Skeletal muscle tissue (tissue), 4 donors: ENCODE results near the gene FSTL4. TPM values are rescaled to one million over a fixed set of nuclear protein-coding genes. Genes with fewer than 3 reads are reported as not detected.
A peak's percentile ranks its signal among the peaks of the same experiment; 100 is the strongest.
"Not testable (repeated sequence)": the region's sequence is repeated elsewhere in the genome, so short reads cannot be mapped to it uniquely, and the experiment has no call there.

Source experiments
- H3K27ac ChIP-seq: one replicate; pipeline ENCODE4 v1.7.0; 2013; ENCODE audit warnings: mild to moderate bottlenecking, low read depth, low read length, inconsistent platforms
- H3K27me3 ChIP-seq, 3 donors: one replicate each; pipeline ENCODE4 v1.7.0; 2013; ENCODE audit warnings: low read length in 3 of 3; ENCODE audit not compliant: control insufficient read depth in 3 of 3, insufficient read depth in 3 of 3
- H3K36me3 ChIP-seq, 3 donors: one replicate each; pipeline ENCODE4 v1.7.0; 2013; ENCODE audit warnings: low read length in 3 of 3; ENCODE audit not compliant: control insufficient read depth in 3 of 3, insufficient read depth in 3 of 3
- H3K4me1 ChIP-seq, 3 donors: one replicate each; pipeline ENCODE4 v1.7.0; 2013; ENCODE audit warnings: low read length in 3 of 3, mild to moderate bottlenecking in 3 of 3; ENCODE audit not compliant: control insufficient read depth in 3 of 3, insufficient read depth in 3 of 3
- H3K4me3 ChIP-seq, 3 donors: one replicate each; pipeline ENCODE4 v1.7.0; 2013; ENCODE audit warnings: low read length in 3 of 3
- H3K9ac ChIP-seq, 3 donors: one replicate each; pipeline ENCODE4 v1.7.0; 2013; ENCODE audit warnings: low read length in 3 of 3, mild to moderate bottlenecking in 3 of 3, moderate library complexity in 2 of 3, low read depth in 1 of 3
- H3K9me3 ChIP-seq, 3 donors: one replicate each; pipeline ENCODE4 v1.7.0; 2013; ENCODE audit warnings: low read length in 3 of 3; ENCODE audit not compliant: control insufficient read depth in 3 of 3
- total RNA-seq: library from RNA; depleted of rRNA; stranded (reverse); fragments of >200 nt; gene quantifications from one replicate; pipeline ENCODE4 v1.2.3, GENCODE V29; 2014
- donor health status: Osteomylitis.

FSTL4 gene
- total RNA-seq, 1 donor from 2014 or later = 1.0 TPM

DNA sequence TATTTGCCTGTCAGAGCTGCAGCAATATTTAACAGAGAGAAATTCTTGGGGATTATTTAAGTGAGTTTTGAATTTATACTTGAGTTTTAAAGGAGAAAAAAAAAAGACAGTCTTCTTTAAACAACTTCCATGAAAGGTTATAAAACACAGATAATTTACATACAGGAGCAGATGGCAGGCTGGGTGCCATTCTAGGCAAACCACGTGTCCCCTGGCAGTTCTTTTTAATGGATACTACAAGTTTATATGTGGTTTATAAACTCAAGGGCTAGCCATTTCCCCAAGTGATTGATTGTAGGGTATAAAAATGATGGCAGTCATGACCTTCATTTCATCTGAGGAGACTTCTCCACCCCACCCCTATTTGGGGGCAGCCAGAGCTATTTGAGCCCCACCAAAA lies 166.6 kb downstream of the FSTL4 start:
- no peaks in the 10 kb centered on the region for H3K9me3 ChIP-seq
- no peaks in the 10 kb centered on the region for H3K36me3 ChIP-seq
- no peak overlapping the region for H3K27ac ChIP-seq
- peaks cover 0 to 5% (median 3%) of the 10 kb centered on the region in 3 donors for H3K27me3 ChIP-seq
- no peak overlapping the region for H3K4me3 ChIP-seq
- peaks cover 0 to 4% (median 3%) of the 10 kb centered on the region in 3 donors for H3K4me1 ChIP-seq
- no peak overlapping the region for H3K9ac ChIP-seq

DNA sequence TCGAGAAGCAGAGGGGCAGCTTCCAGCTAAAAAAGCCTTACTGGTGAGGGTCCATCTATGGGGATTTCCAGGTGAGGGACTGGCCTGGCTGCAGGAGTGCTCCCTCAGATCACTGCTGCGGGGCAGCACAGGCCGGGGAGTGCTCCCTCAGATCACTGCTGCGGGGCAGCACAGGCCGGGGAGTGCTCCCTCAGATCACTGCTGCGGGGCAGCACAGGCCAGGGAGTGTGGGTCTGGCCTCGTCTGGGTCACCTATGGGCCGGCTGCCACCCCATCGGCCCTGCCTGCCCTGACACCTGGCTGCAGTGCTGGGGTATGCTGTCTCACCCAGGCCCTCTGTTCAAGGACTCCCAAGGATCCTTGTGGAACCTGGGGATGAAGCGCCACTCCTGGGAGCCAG lies 167.1 kb downstream of the FSTL4 start:
- H3K36me3 ChIP-seq, H3K4me1 ChIP-seq, H3K27ac ChIP-seq, H3K4me3 ChIP-seq, H3K9me3 ChIP-seq, H3K9ac ChIP-seq, H3K27me3 ChIP-seq: not testable (repeated sequence)

DNA sequence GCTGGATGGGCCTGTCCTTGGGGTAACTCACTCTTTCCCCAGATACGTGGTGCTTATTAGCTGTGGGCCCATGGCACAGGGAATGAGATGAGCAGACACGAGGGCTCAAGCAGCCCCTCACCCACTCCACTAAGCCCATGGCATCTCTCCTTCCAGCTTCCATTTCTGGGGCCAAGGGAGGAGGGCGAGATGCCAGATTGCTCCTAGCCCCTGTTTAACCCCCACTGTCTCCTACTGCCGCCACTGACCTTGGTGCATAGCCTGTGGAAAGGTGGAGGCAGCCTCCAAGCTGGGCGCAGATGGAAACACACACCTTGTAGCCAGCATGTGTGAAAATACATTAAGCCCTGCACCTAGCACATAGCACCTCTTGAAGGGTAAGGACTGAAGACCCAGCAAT lies 167.6 kb downstream of the FSTL4 start:
- Histone ChIP-seq H3K9me3 (no peaks in the 10 kb centered on the region), H3K4me1 (peaks cover 3 to 13% (median 7%) of the 10 kb centered on the region in 3 donors), H3K36me3 (no peaks in the 10 kb centered on the region), H3K9ac (no peak overlapping the region), H3K27ac (no peak overlapping the region), H3K27me3 (peaks cover 0 to 3% (median 3%) of the 10 kb centered on the region in 3 donors), H3K4me3 (no peak overlapping the region)

DNA sequence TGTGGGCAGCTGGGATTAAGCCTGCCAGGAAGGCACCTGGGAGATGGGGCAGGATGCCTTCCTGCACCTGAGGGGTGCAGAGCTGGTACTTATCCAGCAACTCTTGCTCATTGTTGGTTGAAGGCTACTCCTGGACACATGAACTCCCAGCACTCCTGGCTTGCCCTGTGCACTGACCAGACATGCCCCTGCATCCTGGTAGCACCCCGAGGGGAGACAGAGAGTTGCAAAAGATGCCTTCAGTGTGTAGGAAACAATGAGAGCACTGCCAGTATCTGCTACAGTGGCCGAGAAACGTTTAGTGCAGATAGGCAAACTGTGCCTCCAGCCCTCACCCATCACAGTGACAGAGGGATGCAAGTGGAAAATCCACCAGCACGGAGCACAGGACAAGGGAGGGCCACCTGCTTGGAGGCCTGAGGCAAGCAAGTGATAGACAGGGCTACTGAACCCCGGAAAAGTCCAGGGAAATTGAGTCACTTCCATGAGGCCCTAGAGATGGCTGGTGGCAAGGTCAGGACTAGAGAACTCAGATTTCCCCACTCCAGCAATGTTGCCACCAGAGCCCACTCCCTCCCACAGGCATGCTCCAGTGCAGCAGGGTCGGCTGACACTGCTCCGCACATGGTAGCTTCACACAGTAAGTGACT lies 171.1 kb downstream of the FSTL4 start:
- Histone ChIP-seq H3K9ac (no peak overlapping the region), H3K27ac (no peak overlapping the region), H3K9me3 (no peaks in the 10 kb centered on the region), H3K4me1 (peaks cover 3 to 13% (median 7%) of the 10 kb centered on the region in 3 donors), H3K27me3 (peaks cover 0 to 3% (median 0%) of the 10 kb centered on the region in 3 donors), H3K36me3 (no peaks in the 10 kb centered on the region), H3K4me3 (no peak overlapping the region)

DNA sequence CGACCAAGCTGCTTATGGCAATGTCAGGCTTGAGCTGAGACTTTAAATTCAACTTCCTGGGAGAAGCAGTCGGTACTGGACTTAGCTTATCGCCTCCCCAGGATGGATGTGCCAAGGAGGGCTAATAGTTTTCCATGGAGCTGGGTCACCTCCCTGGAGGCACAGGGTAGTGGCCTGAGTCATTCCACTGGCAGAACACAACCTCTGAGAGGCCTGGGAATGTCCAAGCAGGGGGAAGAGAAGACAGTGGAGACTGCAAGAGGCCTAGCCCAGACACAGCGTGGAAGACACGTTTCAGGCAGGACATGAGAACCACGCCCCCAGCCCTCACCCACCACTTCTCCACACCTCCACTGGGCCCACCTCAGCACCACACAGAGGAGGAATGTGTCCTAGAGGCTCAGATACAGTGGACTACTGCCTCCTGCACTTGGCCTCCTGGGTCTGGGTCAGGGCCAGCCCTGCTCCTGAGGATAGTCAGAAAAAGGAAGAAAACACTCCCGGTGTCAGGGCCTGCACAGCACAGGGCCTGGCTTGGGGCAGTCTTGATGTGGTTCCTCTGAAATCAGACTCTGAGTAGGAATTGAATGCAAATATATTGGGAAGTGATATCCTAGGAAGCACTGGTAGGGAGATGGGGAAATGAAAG lies 171.8 kb downstream of the FSTL4 start:
- H3K4me3 ChIP-seq = no peak overlapping the region
- H3K9me3 ChIP-seq = no peaks in the 10 kb centered on the region
- no peak overlapping the region for H3K9ac ChIP-seq
- peak overlapping the region; percentile 32 for H3K27ac ChIP-seq
- H3K36me3 ChIP-seq = no peaks in the 10 kb centered on the region
- peaks cover 3 to 13% (median 7%) of the 10 kb centered on the region in 3 donors for H3K4me1 ChIP-seq
- peaks cover 0 to 3% (median 0%) of the 10 kb centered on the region in 3 donors for H3K27me3 ChIP-seq

DNA sequence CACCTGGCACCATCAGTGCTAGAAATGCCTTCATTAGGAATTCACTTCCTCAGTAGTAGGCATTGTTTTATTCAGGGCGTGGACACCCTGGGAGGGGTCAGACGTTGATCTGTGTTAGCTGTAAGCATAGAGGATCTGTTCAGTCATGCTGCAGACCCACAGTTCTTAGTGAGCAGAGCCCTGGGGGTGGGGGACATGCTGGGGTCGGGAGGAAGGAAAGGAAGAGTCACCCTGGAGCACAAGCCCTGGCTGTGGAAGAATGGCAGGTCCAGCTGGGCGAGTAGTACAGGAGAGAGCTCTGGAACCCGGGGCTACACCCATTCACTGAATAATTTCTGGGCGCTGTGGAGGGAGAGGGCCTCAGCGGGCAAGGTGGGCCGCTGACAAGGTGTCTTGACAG lies 172.5 kb downstream of the FSTL4 start:
- Histone ChIP-seq H3K9me3 (no peaks in the 10 kb centered on the region), H3K9ac (no peak overlapping the region), H3K4me1 (peaks cover 3 to 13% (median 7%) of the 10 kb centered on the region in 3 donors), H3K27me3 (peaks cover 0 to 3% (median 0%) of the 10 kb centered on the region in 3 donors), H3K27ac (peak overlapping the region; percentile 32), H3K36me3 (no peaks in the 10 kb centered on the region), H3K4me3 (no peak overlapping the region)

DNA sequence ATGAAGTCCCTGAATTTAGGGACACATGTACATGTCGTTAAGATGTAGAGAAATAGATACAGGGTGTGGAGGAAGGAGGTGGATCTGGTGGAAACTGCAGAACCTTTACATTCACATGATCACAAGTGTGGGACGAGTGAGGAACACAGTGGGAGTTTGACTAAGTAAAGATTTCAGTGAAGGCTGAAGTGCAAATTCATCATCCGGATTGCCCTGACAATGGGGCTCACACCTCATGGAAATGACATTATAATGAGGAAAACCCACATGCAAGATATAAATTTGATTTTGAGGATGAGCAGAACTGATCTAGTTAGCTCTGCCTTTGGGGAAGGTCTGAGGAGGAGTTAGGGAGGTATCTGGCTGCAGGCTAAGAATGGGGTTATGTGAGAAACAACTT lies 173.9 kb downstream of the FSTL4 start:
- H3K27me3 ChIP-seq = peaks cover 0 to 3% (median 0%) of the 10 kb centered on the region in 3 donors
- no peak overlapping the region for H3K27ac ChIP-seq
- no peaks in the 10 kb centered on the region for H3K9me3 ChIP-seq
- H3K9ac ChIP-seq = no peak overlapping the region
- no peak overlapping the region for H3K4me3 ChIP-seq
- H3K4me1 ChIP-seq = peaks cover 3 to 13% (median 7%) of the 10 kb centered on the region in 3 donors
- no peaks in the 10 kb centered on the region for H3K36me3 ChIP-seq

DNA sequence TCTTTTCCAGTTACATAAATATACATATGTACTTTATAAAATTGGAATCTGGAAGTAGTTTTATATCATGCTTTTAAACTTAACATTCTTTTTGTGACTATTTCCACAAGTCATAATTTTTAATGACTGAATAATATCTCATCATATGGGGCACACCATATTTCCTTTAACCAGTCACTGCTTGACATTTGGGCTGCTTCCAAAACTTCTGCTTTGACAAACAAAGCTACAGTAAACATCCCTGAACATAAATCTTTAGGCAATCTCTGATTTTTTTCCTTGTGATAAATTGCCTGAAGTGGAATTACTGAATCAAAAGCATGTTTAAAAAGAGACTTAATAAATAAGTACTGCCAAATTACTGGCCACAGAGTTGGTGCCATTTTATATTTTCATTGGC lies 178.0 kb downstream of the FSTL4 start:
- Histone ChIP-seq H3K27ac (no peak overlapping the region), H3K36me3 (no peaks in the 10 kb centered on the region), H3K9me3 (no peaks in the 10 kb centered on the region)

DNA sequence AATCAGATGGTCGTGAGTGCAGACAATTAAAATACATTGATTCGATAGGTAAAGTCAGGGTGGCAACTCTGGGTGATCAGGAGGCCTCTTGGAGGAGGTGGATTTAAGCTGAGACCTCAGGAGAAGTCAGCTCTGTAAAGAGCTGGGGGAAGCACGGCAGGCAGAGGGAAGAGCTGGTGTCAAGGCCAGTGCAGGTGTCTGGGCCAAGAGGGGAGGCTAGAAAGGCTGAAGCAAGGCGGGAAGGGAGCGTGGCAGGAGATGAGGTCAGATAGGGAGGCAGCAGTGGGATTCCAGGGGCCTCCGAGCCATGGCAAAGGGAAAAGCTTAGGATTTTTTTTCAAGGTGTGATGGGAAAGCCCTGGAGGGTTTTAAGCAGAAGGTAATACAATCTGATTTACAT lies 178.7 kb downstream of the FSTL4 start:
- Histone ChIP-seq H3K9me3 (no peaks in the 10 kb centered on the region), H3K36me3 (no peaks in the 10 kb centered on the region), H3K9ac (no peak overlapping the region)

More for the DNA sequence above, 178.0 kb downstream of the FSTL4 start:
- Histone ChIP-seq H3K9ac (no peak overlapping the region), H3K4me1 (no peaks in the 10 kb centered on the region), H3K27me3 (no peaks in the 10 kb centered on the region), H3K4me3 (no peak overlapping the region)

DNA sequence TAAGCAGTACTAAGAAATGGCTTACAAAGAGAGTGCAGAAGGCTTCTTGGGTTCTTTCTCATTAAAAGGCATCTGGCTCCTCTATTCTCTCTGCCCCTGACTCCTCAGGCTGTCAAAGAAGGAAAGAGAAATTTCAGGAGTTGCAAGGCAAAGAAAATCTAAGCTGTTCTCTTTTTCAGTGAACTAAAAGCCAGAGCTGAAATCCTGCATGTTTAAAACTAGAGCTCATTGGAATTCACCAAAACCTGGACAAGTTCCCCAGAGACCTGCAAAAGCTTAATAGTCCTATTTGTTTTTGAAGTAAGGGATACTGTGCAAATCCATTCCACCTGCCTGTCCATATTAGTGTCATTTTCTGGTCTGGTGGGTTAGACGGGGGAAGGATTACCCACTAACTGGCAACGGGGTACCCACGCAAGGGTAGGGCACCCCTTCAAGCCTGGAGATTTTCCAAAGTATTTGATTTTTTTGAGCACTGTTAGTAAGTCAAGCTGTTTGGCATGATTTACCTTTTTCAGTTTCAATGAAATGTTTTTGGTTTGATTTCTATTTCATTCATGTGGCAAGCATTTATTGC lies 179.3 kb downstream of the FSTL4 start:
- Histone ChIP-seq H3K9me3 (no peaks in the 10 kb centered on the region), H3K4me3 (no peak overlapping the region), H3K4me1 (no peaks in the 10 kb centered on the region), H3K27ac (no peak overlapping the region), H3K9ac (no peak overlapping the region), H3K36me3 (no peaks in the 10 kb centered on the region), H3K27me3 (no peaks in the 10 kb centered on the region)

More for the DNA sequence above, 178.7 kb downstream of the FSTL4 start:
- H3K4me1 ChIP-seq = no peaks in the 10 kb centered on the region
- no peak overlapping the region for H3K4me3 ChIP-seq
- no peak overlapping the region for H3K27ac ChIP-seq
- no peaks in the 10 kb centered on the region for H3K27me3 ChIP-seq
